GM23338 (cell line): Measurements from ENCODE around the gene RPS6KA5. TPM values are rescaled to one million over a fixed set of nuclear protein-coding genes. Genes with fewer than 3 reads are reported as not detected.

ENCODE experiments used
- ATAC-seq: fragments of 200-7000 bp; cut with Tn5 transposase; 3 replicates; pipeline ENCODE4 v1.9.1; 2020
- DNase-seq: peaks from one replicate; pipeline ENCODE4 v3.0.0-alpha.2; 2015; ENCODE audit warnings: low spot score
- H2AFZ ChIP-seq: fragments of 200-600 bp; sonication (generic); 2 replicates; pipeline ENCODE4 v1.8.0; 2016; ENCODE audit warnings: antibody characterized with exemption, mild to moderate bottlenecking, moderate library complexity
- H3F3A ChIP-seq: fragments of 200-600 bp; sonication (generic); replicated peaks from 2 replicates; pipeline ENCODE4 v1.8.0; 2017; ENCODE audit warnings: antibody characterized with exemption, mixed run types, low read depth
- H3K27ac ChIP-seq: fragments of 200-600 bp; sonication (generic); 2 replicates; pipeline ENCODE4 v1.6.1; 2016; ENCODE audit warnings: low read depth
- H3K27me3 ChIP-seq: fragments of 200-600 bp; sonication (generic); 2 replicates; pipeline ENCODE4 v1.8.0; 2016; ENCODE audit warnings: mild to moderate bottlenecking, mixed run types, moderate library complexity; ENCODE audit not compliant: insufficient read depth
- H3K36me3 ChIP-seq: fragments of 200-600 bp; sonication (generic); 2 replicates; pipeline ENCODE4 v1.8.0; 2016; ENCODE audit warnings: mild to moderate bottlenecking; ENCODE audit not compliant: insufficient read depth
- H3K4me1 ChIP-seq: fragments of 200-600 bp; sonication (generic); 2 replicates; pipeline ENCODE4 v1.8.0; 2016; ENCODE audit warnings: mild to moderate bottlenecking, moderate library complexity; ENCODE audit not compliant: insufficient read depth
- H3K4me2 ChIP-seq: fragments of 200-600 bp; sonication (generic); 2 replicates; pipeline ENCODE4 v1.7.1; 2017; ENCODE audit warnings: mixed run types
- H3K4me3 ChIP-seq: fragments of 200-600 bp; sonication (generic); 2 replicates; pipeline ENCODE4 v1.6.1; 2016; ENCODE audit warnings: mixed run types
- H3K79me2 ChIP-seq: fragments of 200-600 bp; sonication (generic); replicated peaks from 2 replicates; pipeline ENCODE4 v1.8.0; 2017; ENCODE audit warnings: mild to moderate bottlenecking; ENCODE audit not compliant: insufficient read depth
- H3K9me2 ChIP-seq: fragments of 200-600 bp; sonication (generic); 2 replicates; pipeline ENCODE4 v1.8.0; 2017; ENCODE audit not compliant: insufficient read depth
- H4K20me1 ChIP-seq: fragments of 200-600 bp; sonication (generic); replicated peaks from 2 replicates; pipeline ENCODE4 v1.8.0; 2017; ENCODE audit warnings: mild to moderate bottlenecking; ENCODE audit not compliant: insufficient read depth
- H3K27ac Mint-ChIP-seq: 2 replicates; pipeline ENCODE4 v1.8.0; 2020; ENCODE audit warnings: inconsistent platforms, mild to moderate bottlenecking, moderate library complexity, mixed read lengths
- H3K27me3 Mint-ChIP-seq: 3 replicates; pipeline ENCODE4 v1.8.0; 2022; ENCODE audit warnings: low read depth, mild to moderate bottlenecking, moderate library complexity, mixed read lengths, inconsistent platforms; ENCODE audit not compliant: insufficient read depth, poor library complexity
- H3K36me3 Mint-ChIP-seq: 3 replicates; pipeline ENCODE4 v1.8.0; 2021; ENCODE audit warnings: low read depth, mild to moderate bottlenecking, inconsistent platforms, moderate library complexity, mixed read lengths
- H3K4me1 Mint-ChIP-seq: 3 replicates; pipeline ENCODE4 v1.8.0; 2020; ENCODE audit warnings: mild to moderate bottlenecking, inconsistent platforms, mixed read lengths
- H3K4me3 Mint-ChIP-seq: 3 replicates; pipeline ENCODE4 v1.8.0; 2021; ENCODE audit warnings: moderate library complexity, mild to moderate bottlenecking, inconsistent platforms, mixed read lengths
- H3K9me3 Mint-ChIP-seq: 3 replicates; pipeline ENCODE4 v1.8.0; 2020; ENCODE audit warnings: moderate library complexity, mild to moderate bottlenecking, inconsistent platforms, mixed read lengths
- CREB1 ChIP-seq: fragments of 250-450 bp; sonication (Bioruptor Pico); IDR thresholded peaks from 2 replicates; pipeline ENCODE4 v1.5.0; 2020; ENCODE audit warnings: low read depth, mild to moderate bottlenecking, moderate library complexity
- ETS1 ChIP-seq: IDR thresholded peaks from 2 replicates; pipeline ENCODE4 v1.6.1; 2016; ENCODE audit warnings: antibody characterized with exemption
- EZH2 ChIP-seq: fragments of 200-600 bp; sonication (generic); IDR thresholded peaks from one replicate; pipeline ENCODE4 v1.8.0; 2017; ENCODE audit warnings: antibody characterized with exemption, mild to moderate bottlenecking, low read depth; ENCODE audit not compliant: unreplicated experiment
- EZH2phosphoT487 ChIP-seq: fragments of 200-600 bp; sonication (generic); IDR thresholded peaks from one replicate; pipeline ENCODE4 v1.8.1; 2018; ENCODE audit warnings: antibody characterized with exemption; ENCODE audit not compliant: unreplicated experiment
- JUNB ChIP-seq: IDR thresholded peaks from one replicate; pipeline ENCODE4 v1.6.1; 2016; ENCODE audit warnings: antibody characterized with exemption; ENCODE audit not compliant: unreplicated experiment
- NANOG ChIP-seq: IDR thresholded peaks from 2 replicates; pipeline ENCODE4 v1.6.1; 2016; ENCODE audit warnings: antibody characterized with exemption, borderline replicate concordance
- POLR2AphosphoS5 ChIP-seq: IDR thresholded peaks from 2 replicates; pipeline ENCODE4 v1.6.1; 2016; ENCODE audit warnings: antibody characterized with exemption, low read depth
- STAT1 ChIP-seq: IDR thresholded peaks from one replicate; pipeline ENCODE4 v1.6.1; 2016; ENCODE audit warnings: antibody characterized with exemption; ENCODE audit not compliant: unreplicated experiment
- ZNF114 ChIP-seq: fragments of 250-450 bp; sonication (Bioruptor Pico); IDR thresholded peaks from 2 replicates; pipeline ENCODE4 v1.5.0; 2020; ENCODE audit warnings: mild to moderate bottlenecking, moderate library complexity
- ZNF331 ChIP-seq: fragments of 250-450 bp; sonication (Bioruptor Pico); IDR thresholded peaks from 2 replicates; pipeline ENCODE4 v1.5.0; 2020; ENCODE audit warnings: low read depth, mild to moderate bottlenecking, moderate library complexity
- ZNF462 ChIP-seq: fragments of 250-450 bp; sonication (Bioruptor Pico); IDR thresholded peaks from 2 replicates; pipeline ENCODE4 v1.5.0; 2020; ENCODE audit warnings: mild to moderate bottlenecking, moderate library complexity
- polyA plus RNA-seq: library from polyadenylated mRNA; unstranded; fragments of >200 nt; fragmentation: Nextera tagmentation; extraction: Ambion mirVana; gene quantifications from 2 replicates; pipeline ENCODE4 v1.2.1, GENCODE V29; 2016
- total RNA-seq: library from RNA; depleted of rRNA; stranded (reverse); fragments of >200 nt; shearing (Covaris generic); gene quantifications from 2 replicates; pipeline ENCODE4 v1.2.3, GENCODE V29; 2014
- TF ChIP-seq, protein P1 (sequence below), 2 experiments: fragments of 200-600 bp in 1 of 2; sonication (generic) in 1 of 2; conservative IDR thresholded peaks; 2 replicates each; pipeline versions ENCODE4 v1.5.1 to v1.6.1; 2016 to 2017; ENCODE audit warnings: antibody characterized with exemption in 2 of 2, low read depth in 2 of 2, mild to moderate bottlenecking in 2 of 2, moderate library complexity in 1 of 2
- TF ChIP-seq, protein P2 (sequence below): IDR thresholded peaks from one replicate; pipeline ENCODE4 v1.6.1; 2018; ENCODE audit warnings: antibody characterized with exemption; ENCODE audit not compliant: unreplicated experiment

The RPS6KA5 gene
- total and polyA plus RNA-seq, 2 experiments from 2014 or later: 2.1 to 2.4 TPM

DNA sequence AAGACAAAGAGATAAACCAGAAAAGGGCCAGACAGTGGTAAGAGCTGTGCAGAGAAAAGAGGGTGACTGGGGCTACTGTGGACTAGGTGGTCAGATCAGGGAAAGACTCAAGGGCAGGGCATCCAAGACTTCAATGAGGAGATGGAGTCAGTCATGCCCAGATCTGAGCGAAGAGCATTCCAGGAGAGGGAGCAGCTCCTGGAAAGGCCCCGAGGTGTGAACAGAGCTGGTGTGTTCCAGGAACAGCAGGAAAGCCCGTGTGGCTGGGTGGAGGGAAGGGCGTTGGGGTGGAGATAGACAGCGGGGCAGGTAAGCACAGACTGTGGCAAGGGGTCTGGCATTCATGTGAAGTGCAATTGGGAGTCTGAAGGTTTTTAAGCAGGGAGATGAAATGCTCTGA, 261.0 kb downstream of the RPS6KA5 start:
- peaks cover 23% of the 10 kb centered on the region for H3K4me1 Mint-ChIP-seq
- no peaks in the 10 kb centered on the region for H3F3A ChIP-seq
- no peaks in the 10 kb centered on the region for H3K4me1 ChIP-seq
- TF ChIP-seq ZNF462 (no peak), POLR2AphosphoS5 (no peak), EZH2phosphoT487 (no peak), JUNB (no peak), ETS1 (no peak), STAT1 (no peak), ZNF114 (CRISPR knock-in tag) (no peak), EZH2 (no peak), NANOG (no peak), ZNF331 (CRISPR knock-in tag) (no peak), CREB1 (CRISPR knock-in tag) (no peak)
- TF ChIP-seq, protein P1, sequence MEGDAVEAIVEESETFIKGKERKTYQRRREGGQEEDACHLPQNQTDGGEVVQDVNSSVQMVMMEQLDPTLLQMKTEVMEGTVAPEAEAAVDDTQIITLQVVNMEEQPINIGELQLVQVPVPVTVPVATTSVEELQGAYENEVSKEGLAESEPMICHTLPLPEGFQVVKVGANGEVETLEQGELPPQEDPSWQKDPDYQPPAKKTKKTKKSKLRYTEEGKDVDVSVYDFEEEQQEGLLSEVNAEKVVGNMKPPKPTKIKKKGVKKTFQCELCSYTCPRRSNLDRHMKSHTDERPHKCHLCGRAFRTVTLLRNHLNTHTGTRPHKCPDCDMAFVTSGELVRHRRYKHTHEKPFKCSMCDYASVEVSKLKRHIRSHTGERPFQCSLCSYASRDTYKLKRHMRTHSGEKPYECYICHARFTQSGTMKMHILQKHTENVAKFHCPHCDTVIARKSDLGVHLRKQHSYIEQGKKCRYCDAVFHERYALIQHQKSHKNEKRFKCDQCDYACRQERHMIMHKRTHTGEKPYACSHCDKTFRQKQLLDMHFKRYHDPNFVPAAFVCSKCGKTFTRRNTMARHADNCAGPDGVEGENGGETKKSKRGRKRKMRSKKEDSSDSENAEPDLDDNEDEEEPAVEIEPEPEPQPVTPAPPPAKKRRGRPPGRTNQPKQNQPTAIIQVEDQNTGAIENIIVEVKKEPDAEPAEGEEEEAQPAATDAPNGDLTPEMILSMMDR (conservative IDR thresholded peaks at IDR 0.05; ENCODE audit: low read depth in 2 of 2): no peak
- TF ChIP-seq, protein P2, sequence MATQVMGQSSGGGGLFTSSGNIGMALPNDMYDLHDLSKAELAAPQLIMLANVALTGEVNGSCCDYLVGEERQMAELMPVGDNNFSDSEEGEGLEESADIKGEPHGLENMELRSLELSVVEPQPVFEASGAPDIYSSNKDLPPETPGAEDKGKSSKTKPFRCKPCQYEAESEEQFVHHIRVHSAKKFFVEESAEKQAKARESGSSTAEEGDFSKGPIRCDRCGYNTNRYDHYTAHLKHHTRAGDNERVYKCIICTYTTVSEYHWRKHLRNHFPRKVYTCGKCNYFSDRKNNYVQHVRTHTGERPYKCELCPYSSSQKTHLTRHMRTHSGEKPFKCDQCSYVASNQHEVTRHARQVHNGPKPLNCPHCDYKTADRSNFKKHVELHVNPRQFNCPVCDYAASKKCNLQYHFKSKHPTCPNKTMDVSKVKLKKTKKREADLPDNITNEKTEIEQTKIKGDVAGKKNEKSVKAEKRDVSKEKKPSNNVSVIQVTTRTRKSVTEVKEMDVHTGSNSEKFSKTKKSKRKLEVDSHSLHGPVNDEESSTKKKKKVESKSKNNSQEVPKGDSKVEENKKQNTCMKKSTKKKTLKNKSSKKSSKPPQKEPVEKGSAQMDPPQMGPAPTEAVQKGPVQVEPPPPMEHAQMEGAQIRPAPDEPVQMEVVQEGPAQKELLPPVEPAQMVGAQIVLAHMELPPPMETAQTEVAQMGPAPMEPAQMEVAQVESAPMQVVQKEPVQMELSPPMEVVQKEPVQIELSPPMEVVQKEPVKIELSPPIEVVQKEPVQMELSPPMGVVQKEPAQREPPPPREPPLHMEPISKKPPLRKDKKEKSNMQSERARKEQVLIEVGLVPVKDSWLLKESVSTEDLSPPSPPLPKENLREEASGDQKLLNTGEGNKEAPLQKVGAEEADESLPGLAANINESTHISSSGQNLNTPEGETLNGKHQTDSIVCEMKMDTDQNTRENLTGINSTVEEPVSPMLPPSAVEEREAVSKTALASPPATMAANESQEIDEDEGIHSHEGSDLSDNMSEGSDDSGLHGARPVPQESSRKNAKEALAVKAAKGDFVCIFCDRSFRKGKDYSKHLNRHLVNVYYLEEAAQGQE: no peak
- H3K9me2 ChIP-seq: no peaks in the 10 kb centered on the region
- peaks cover 6% of the 10 kb centered on the region for H3K27me3 Mint-ChIP-seq
- no peak overlapping the region for H3K27ac Mint-ChIP-seq
- H3K79me2 ChIP-seq: no peaks in the 10 kb centered on the region
- H3K4me3 Mint-ChIP-seq: no peak overlapping the region
- H3K36me3 Mint-ChIP-seq: no peaks in the 10 kb centered on the region
- no peaks in the 10 kb centered on the region; the same call in 2 of the 3 replicates for H3K9me3 Mint-ChIP-seq
- H3K27ac ChIP-seq: no peak overlapping the region
- no peak overlapping the region for H2AFZ ChIP-seq
- H3K4me3 ChIP-seq: no peak overlapping the region
- DNase-seq (no peak), ATAC-seq (no peak)
- H3K36me3 ChIP-seq: no peaks in the 10 kb centered on the region
- no peaks in the 10 kb centered on the region for H4K20me1 ChIP-seq
- no peaks in the 10 kb centered on the region for H3K27me3 ChIP-seq
- H3K4me2 ChIP-seq: no peak overlapping the region
